Panc1 (cell line): ENCODE measurements around the gene KLHL12. TPM values are rescaled to one million over a fixed set of nuclear protein-coding genes. Genes with fewer than 3 reads are reported as not detected.

ENCODE experiments used
- ATAC-seq: fragments of 200-7000 bp; cut with Tn5 transposase; 2 replicates; pipeline ENCODE4 v1.9.1; 2020; ENCODE audit warnings: mild to moderate bottlenecking, moderate library complexity
- BruUV-seq: library from RNA; stranded (reverse); fragments of 400-500 nt; replicated peaks from 2 replicates; lab custom pipeline; 2021; lab: Mats Ljungman, UMichigan
- CTCF ChIA-PET: fragments of 300-600 bp; sonication (Branson Sonifier 250); formaldehyde crosslinking; loops from one replicate; lab custom pipeline; 2022; ENCODE audit warnings: antibody characterized with exemption; lab: Charles Lee
- POLR2A ChIA-PET: fragments of 300-600 bp; sonication (Branson Sonifier 250); formaldehyde crosslinking; loops from one replicate; lab custom pipeline; 2022; ENCODE audit warnings: antibody characterized with exemption; lab: Charles Lee
- DNase-seq: peaks from one replicate; pipeline ENCODE4 v3.0.0-alpha.2; 2010; ENCODE audit warnings: low read depth, low spot score
- H3K27ac ChIP-seq: 2 replicates; pipeline ENCODE4 v1.5.1; 2011; ENCODE audit warnings: mild to moderate bottlenecking, low read length, inconsistent platforms
- H3K27me3 ChIP-seq: fragments of 200-500 bp; sonication (Bioruptor generic); 2 replicates; pipeline ENCODE4 v1.6.0; 2014; ENCODE audit warnings: low read length, inconsistent platforms; ENCODE audit not compliant: control insufficient read depth, insufficient read depth
- H3K36me3 ChIP-seq: fragments of 200-500 bp; sonication (Bioruptor generic); 2 replicates; pipeline ENCODE4 v1.5.1; 2014; ENCODE audit warnings: inconsistent platforms, mild to moderate bottlenecking, low read length, moderate library complexity; ENCODE audit not compliant: control insufficient read depth, insufficient read depth
- H3K4me1 ChIP-seq: 2 replicates; pipeline ENCODE4 v1.5.1; 2011; ENCODE audit warnings: inconsistent platforms, mild to moderate bottlenecking, low read length, moderate library complexity; ENCODE audit not compliant: control insufficient read depth, insufficient read depth
- H3K4me3 ChIP-seq, 2 experiments: 2 replicates each; pipeline ENCODE4 v1.5.1; 2011 to 2012; ENCODE audit warnings: low read depth in 2 of 2, low read length in 2 of 2, mild to moderate bottlenecking in 2 of 2, inconsistent platforms in 1 of 2, moderate library complexity in 1 of 2
- H3K9me3 ChIP-seq: fragments of 200-500 bp; sonication (Bioruptor generic); 2 replicates; pipeline ENCODE4 v1.5.1; 2014; ENCODE audit warnings: low read depth, mild to moderate bottlenecking, inconsistent platforms, low read length, moderate library complexity; ENCODE audit not compliant: control insufficient read depth, insufficient read depth
- POLR2AphosphoS5 ChIP-seq: IDR thresholded peaks from 2 replicates; pipeline ENCODE4 v1.6.1; 2012; ENCODE audit warnings: mild to moderate bottlenecking, low read depth, low read length, moderate library complexity
- SIN3A ChIP-seq: IDR thresholded peaks from 2 replicates; pipeline ENCODE4 v1.6.1; 2012; ENCODE audit warnings: low read depth, mild to moderate bottlenecking, low read length, moderate library complexity, borderline replicate concordance; ENCODE audit not compliant: insufficient read depth
- TCF7L2 ChIP-seq: IDR thresholded peaks from 2 replicates; pipeline ENCODE4 v1.6.1; 2011; ENCODE audit warnings: mild to moderate bottlenecking, low read depth, low read length, inconsistent platforms
- in situ Hi-C: cut with HindIII; loops from 2 replicates; pipeline ENCODE4 v1.10.0; 2016; ENCODE audit warnings: low sequenced_read_pairs, low pct_unique_long_range_greater_than_20kb
- intact Hi-C: fragments of 100-400 bp; cut with micrococcal nuclease; formaldehyde crosslinking; loops from one replicate; pipeline ENCODE4 v1.10.0; 2022; ENCODE audit not compliant: unreplicated experiment
- total RNA-seq: library from RNA; stranded (reverse); gene quantifications from one replicate; pipeline ENCODE4 v1.2.1, GENCODE V29; 2021; ENCODE audit not compliant: unreplicated experiment
- TF ChIP-seq, protein P1 (sequence below): fragments of 450-650 bp; IDR thresholded peaks from 2 replicates; pipeline ENCODE4 v1.5.1; 2017; ENCODE audit warnings: mild to moderate bottlenecking
- TF ChIP-seq, protein P2 (sequence below), 2 experiments: IDR thresholded peaks; 2 replicates each; pipeline ENCODE4 v1.6.1; 2011 to 2012; ENCODE audit warnings: low read depth in 2 of 2, control low read depth in 1 of 2, low read length in 1 of 2, mild to moderate bottlenecking in 1 of 2, moderate library complexity in 1 of 2; ENCODE audit not compliant: insufficient read depth in 1 of 2

The KLHL12 gene
- total RNA-seq, 1 experiment from 2014 or later: 37.8 TPM

GRCh38 chr1:202968895-202969295 is 41.9 kb upstream of the KLHL12 start:
- in situ Hi-C loops (no loop called here), intact Hi-C loops (no loop called here)
- H3K36me3 ChIP-seq: no peaks in the 10 kb centered on the region
- ATAC-seq (peak; percentile 84), DNase-seq (peak; percentile 51)
- no peak overlapping the region for H3K27ac ChIP-seq
- peaks cover 7% of the 10 kb centered on the region for H3K27me3 ChIP-seq
- no TSS peak for BruUV-seq
- ChIA-PET POLR2A (no interaction called here), CTCF (no interaction called here)
- TF ChIP-seq TCF7L2: no peak
- TF ChIP-seq, protein P1, sequence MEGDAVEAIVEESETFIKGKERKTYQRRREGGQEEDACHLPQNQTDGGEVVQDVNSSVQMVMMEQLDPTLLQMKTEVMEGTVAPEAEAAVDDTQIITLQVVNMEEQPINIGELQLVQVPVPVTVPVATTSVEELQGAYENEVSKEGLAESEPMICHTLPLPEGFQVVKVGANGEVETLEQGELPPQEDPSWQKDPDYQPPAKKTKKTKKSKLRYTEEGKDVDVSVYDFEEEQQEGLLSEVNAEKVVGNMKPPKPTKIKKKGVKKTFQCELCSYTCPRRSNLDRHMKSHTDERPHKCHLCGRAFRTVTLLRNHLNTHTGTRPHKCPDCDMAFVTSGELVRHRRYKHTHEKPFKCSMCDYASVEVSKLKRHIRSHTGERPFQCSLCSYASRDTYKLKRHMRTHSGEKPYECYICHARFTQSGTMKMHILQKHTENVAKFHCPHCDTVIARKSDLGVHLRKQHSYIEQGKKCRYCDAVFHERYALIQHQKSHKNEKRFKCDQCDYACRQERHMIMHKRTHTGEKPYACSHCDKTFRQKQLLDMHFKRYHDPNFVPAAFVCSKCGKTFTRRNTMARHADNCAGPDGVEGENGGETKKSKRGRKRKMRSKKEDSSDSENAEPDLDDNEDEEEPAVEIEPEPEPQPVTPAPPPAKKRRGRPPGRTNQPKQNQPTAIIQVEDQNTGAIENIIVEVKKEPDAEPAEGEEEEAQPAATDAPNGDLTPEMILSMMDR: peak; percentile 87
- TF ChIP-seq, protein P2, sequence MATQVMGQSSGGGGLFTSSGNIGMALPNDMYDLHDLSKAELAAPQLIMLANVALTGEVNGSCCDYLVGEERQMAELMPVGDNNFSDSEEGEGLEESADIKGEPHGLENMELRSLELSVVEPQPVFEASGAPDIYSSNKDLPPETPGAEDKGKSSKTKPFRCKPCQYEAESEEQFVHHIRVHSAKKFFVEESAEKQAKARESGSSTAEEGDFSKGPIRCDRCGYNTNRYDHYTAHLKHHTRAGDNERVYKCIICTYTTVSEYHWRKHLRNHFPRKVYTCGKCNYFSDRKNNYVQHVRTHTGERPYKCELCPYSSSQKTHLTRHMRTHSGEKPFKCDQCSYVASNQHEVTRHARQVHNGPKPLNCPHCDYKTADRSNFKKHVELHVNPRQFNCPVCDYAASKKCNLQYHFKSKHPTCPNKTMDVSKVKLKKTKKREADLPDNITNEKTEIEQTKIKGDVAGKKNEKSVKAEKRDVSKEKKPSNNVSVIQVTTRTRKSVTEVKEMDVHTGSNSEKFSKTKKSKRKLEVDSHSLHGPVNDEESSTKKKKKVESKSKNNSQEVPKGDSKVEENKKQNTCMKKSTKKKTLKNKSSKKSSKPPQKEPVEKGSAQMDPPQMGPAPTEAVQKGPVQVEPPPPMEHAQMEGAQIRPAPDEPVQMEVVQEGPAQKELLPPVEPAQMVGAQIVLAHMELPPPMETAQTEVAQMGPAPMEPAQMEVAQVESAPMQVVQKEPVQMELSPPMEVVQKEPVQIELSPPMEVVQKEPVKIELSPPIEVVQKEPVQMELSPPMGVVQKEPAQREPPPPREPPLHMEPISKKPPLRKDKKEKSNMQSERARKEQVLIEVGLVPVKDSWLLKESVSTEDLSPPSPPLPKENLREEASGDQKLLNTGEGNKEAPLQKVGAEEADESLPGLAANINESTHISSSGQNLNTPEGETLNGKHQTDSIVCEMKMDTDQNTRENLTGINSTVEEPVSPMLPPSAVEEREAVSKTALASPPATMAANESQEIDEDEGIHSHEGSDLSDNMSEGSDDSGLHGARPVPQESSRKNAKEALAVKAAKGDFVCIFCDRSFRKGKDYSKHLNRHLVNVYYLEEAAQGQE (IDR thresholded peaks at IDR 0.05; ENCODE audit: insufficient read depth in 1 of 2, low read depth in 2 of 2, low read length in 1 of 2): no peak
- H3K4me3 ChIP-seq: no peak overlapping the region
- H3K9me3 ChIP-seq: no peaks in the 10 kb centered on the region
- H3K4me1 ChIP-seq: 0 out of 2 replicates have a peak, but pooled peaks cover 9% of the 10 kb centered on the region

DNA sequence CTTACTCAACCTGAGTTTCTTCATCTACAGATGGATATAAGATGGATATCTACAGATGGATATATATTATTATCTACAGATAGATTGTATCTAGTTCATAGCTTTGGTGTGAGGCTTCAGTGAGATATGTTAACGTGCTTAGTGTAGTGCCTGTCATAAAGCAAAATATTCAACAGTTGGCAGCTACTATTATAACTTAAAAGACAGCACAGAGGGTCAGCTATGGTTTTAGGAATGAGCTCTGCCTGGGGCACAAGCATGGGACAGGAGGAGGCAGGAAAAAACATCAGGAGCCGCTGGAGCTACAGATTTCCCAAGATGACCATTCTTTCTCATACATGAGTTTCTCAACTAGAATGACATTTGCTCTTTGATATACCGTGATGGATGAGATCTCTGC is 41.3 kb upstream of the KLHL12 start:
- in situ Hi-C loops: no loop called here
- POLR2A ChIA-PET: no interaction called here
- H3K4me3 ChIP-seq: peak overlapping the region in 1 of 2 experiments; percentile 71; a peak in 1 of 4 replicates

More for the DNA sequence above, 41.3 kb upstream of the KLHL12 start:
- Histone ChIP-seq H3K36me3 (no peaks in the 10 kb centered on the region), H3K27me3 (peaks cover 2% of the 10 kb centered on the region; the same call in 1 of the 2 replicates), H3K4me1 (0 out of 2 replicates have a peak, but pooled peaks cover 9% of the 10 kb centered on the region), H3K9me3 (no peaks in the 10 kb centered on the region), H3K27ac (no peak overlapping the region)
- no peak for ATAC-seq
- TF ChIP-seq, protein P2 (IDR thresholded peaks at IDR 0.05; ENCODE audit: insufficient read depth in 1 of 2, low read depth in 2 of 2, low read length in 1 of 2): no peak
- TF ChIP-seq, protein P1: no peak
- TF ChIP-seq POLR2AphosphoS5 (no peak), TCF7L2 (no peak), SIN3A (no peak)
- intact Hi-C loops: no loop called here
- CTCF ChIA-PET: no interaction called here
- DNase-seq: no peak
- no TSS peak for BruUV-seq
